GM13976 (cell line): Measurements from ENCODE around the gene LMNTD2.

Experiments used
- DNase-seq: peaks from one replicate; pipeline ENCODE4 v3.0.0; 2012; ENCODE audit warnings: low spot score
- CTCF ChIP-seq: IDR thresholded peaks from 2 replicates; pipeline ENCODE4 v1.5.1; 2012; ENCODE audit warnings: borderline replicate concordance, mild to moderate bottlenecking; ENCODE audit not compliant: insufficient read depth; ENCODE audit errors: extremely low read depth, missing control alignments, control extremely low read depth
- in situ Hi-C: fragments of 300-500 bp; cut with MboI; formaldehyde crosslinking; loops from one replicate; pipeline ENCODE4 v1.12.0; 2022; ENCODE audit warnings: low sequenced_read_pairs, mixed read lengths, inconsistent platforms; ENCODE audit not compliant: unreplicated experiment

The LMNTD2 gene

GRCh38 chr11:560305-561147 lies at the start of gene LMNTD2, which contains the start of gene RASSF7:
Gene LMNTD2, minus strand, starts transcription at chr11:560738. Its CDS starts 22 bp downstream, at chr11:560716.
Gene RASSF7, plus strand, starts transcription at chr11:560970. Its CDS starts 799 bp downstream, at chr11:561769.
- peak; percentile 100 for DNase-seq
- no peak for TF ChIP-seq CTCF
- in situ Hi-C loops: no loop called here

GRCh38 chr11:609341-609811 lies 48.8 kb upstream of the LMNTD2 start:
- DNase-seq: no peak
- in situ Hi-C loops: no loop called here
- no peak for TF ChIP-seq CTCF

GRCh38 chr11:608791-609251 lies 48.3 kb upstream of the LMNTD2 start:
- in situ Hi-C loops: no loop called here
- TF ChIP-seq CTCF: no peak
- no peak for DNase-seq

- no peak for TF ChIP-seq CTCF
- in situ Hi-C loops: no loop called here
- no peak for DNase-seq
These were observed 47.6 kb upstream of the LMNTD2 start for GRCh38 chr11:607971-608659.

- no peak for TF ChIP-seq CTCF
- DNase-seq: no peak
- in situ Hi-C loops: no loop called here
These were observed 46.7 kb upstream of the LMNTD2 start for GRCh38 chr11:607020-607780.

- DNase-seq: no peak
- in situ Hi-C loops: no loop called here
- TF ChIP-seq CTCF: no peak
These were observed 45.7 kb upstream of the LMNTD2 start for GRCh38 chr11:606245-606644.
